Uterus (tissue), 2 donors: ENCODE data around the gene PACS1.

Source experiments
- POLR2A ChIP-seq, 2 donors: fragments of 450-650 bp; IDR thresholded peaks; one replicate each; pipeline ENCODE4 v1.6.1; 2016; ENCODE audit warnings: antibody characterized with exemption in 2 of 2, mild to moderate bottlenecking in 1 of 2, moderate library complexity in 1 of 2
- TF ChIP-seq, protein P1 (sequence below), 4 experiments: fragments of 200-600 bp in 2 of 4; fragments of 450-650 bp in 2 of 4; sonication (generic) in 2 of 4; IDR thresholded peaks; one replicate each; pipeline ENCODE4 v1.5.1; 2016 to 2019; ENCODE audit warnings: antibody characterized with exemption in 4 of 4, mild to moderate bottlenecking in 2 of 4, moderate library complexity in 1 of 4

DNA sequence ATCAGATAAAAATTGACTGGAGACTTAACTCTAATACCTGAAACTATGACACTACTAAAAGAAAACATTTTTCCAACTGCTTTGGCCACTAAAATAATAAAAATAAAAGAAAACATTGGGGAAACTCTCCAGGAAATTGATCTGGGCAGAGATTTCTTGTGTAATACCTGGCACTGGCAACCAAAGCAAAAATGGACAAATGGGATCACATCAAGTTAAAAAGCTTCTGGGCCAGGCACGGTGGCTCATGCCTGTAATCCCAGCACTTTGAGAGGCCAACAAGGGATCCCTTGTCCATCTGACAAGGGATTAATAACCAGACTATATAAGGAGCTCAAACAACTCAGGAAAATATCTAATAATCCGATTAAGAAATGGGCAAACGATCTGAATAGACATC lies 133.8 kb downstream of the PACS1 start:
- TF ChIP-seq, protein P1, sequence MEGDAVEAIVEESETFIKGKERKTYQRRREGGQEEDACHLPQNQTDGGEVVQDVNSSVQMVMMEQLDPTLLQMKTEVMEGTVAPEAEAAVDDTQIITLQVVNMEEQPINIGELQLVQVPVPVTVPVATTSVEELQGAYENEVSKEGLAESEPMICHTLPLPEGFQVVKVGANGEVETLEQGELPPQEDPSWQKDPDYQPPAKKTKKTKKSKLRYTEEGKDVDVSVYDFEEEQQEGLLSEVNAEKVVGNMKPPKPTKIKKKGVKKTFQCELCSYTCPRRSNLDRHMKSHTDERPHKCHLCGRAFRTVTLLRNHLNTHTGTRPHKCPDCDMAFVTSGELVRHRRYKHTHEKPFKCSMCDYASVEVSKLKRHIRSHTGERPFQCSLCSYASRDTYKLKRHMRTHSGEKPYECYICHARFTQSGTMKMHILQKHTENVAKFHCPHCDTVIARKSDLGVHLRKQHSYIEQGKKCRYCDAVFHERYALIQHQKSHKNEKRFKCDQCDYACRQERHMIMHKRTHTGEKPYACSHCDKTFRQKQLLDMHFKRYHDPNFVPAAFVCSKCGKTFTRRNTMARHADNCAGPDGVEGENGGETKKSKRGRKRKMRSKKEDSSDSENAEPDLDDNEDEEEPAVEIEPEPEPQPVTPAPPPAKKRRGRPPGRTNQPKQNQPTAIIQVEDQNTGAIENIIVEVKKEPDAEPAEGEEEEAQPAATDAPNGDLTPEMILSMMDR (IDR thresholded peaks at IDR 0.05) = no peak
- no peak for TF ChIP-seq POLR2A (IDR thresholded peaks at IDR 0.05)
